ENCODE results near the gene PRKX.

PRKX gene

DNA sequence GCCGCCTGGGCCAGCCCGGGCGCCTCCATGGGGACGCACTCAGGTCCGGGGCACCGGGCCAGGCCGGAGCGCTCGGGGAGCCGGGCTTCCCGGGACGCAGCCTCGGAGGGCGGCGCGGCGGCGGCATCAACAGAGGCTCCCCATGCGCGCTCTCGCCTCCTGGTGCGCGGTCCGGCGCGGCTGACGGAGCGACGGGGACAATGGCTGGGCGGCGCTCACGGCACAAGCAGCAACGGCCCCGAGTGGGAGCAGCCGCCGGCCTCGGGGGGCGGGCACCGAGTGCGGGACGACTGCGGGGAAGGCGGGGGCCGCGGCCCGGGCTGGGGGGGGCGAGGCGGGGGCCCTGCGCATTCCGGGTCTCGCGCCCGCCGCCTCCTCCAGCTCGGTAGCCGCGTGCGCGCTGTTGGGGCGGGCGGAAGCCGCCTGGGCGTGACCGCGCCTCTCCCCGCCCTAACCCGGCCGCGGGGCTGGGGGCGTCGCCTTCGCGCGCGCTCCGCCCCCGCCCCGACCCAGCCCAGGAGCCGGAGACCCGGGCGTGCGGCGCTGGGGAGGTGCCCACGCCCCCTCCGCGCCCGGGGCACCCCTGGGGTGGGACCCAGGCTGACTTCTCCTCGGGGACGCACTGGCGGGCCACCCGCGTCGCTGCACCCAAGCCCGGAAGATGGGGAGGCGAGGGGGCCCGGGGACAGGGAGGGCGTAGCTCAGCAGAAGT lies at the start of gene PRKX:
TSS of gene PRKX (minus strand) at position 425 of the 712 bp plus-strand sequence. CDS start at position 29, 396 bp downstream.
- Histone ChIP-seq H3K27me3 (ENCODE audit: control insufficient read depth, low read length) (no peaks in the 10 kb centered on the region), H3K79me2 (ENCODE audit: control insufficient read depth, low read length) (peaks cover 30% of the 10 kb centered on the region), H3K9me3 (ENCODE audit: control insufficient read depth, insufficient read depth, low read length) (no peaks in the 10 kb centered on the region), H3F3A (ENCODE audit: control insufficient read depth, insufficient read depth) (no peaks in the 10 kb centered on the region), H4K20me1 (ENCODE audit: control insufficient read depth, insufficient read depth, low read depth, low read length) (no peaks in the 10 kb centered on the region), H3K9me2 (replicated peaks; ENCODE audit: control insufficient read depth, low read length) (no peaks in the 10 kb centered on the region), H3K27ac (ENCODE audit: low read depth, low read length) (no peak within 1 kb of the TSS), H3K4me1 (ENCODE audit: control insufficient read depth, low read length) (peaks cover 23% of the 10 kb centered on the region), H3K36me3 (ENCODE audit: control insufficient read depth, low read length) (no peaks in the 10 kb centered on the region), H3K4me3 (ENCODE audit: low read length) (peak within 1 kb of the TSS; percentile 81), H3K4me2 (ENCODE audit: low read length) (peak within 1 kb of the TSS; percentile 89)
- TF ChIP-seq, protein P1, sequence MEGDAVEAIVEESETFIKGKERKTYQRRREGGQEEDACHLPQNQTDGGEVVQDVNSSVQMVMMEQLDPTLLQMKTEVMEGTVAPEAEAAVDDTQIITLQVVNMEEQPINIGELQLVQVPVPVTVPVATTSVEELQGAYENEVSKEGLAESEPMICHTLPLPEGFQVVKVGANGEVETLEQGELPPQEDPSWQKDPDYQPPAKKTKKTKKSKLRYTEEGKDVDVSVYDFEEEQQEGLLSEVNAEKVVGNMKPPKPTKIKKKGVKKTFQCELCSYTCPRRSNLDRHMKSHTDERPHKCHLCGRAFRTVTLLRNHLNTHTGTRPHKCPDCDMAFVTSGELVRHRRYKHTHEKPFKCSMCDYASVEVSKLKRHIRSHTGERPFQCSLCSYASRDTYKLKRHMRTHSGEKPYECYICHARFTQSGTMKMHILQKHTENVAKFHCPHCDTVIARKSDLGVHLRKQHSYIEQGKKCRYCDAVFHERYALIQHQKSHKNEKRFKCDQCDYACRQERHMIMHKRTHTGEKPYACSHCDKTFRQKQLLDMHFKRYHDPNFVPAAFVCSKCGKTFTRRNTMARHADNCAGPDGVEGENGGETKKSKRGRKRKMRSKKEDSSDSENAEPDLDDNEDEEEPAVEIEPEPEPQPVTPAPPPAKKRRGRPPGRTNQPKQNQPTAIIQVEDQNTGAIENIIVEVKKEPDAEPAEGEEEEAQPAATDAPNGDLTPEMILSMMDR (IDR thresholded peaks at IDR 0.05; ENCODE audit: low read depth, low read length, poor library complexity, severe bottlenecking) = no peak
- no peak for TF ChIP-seq EZH2phosphoT487 (IDR thresholded peaks at IDR 0.05; ENCODE audit: borderline replicate concordance, low read length)

DNA sequence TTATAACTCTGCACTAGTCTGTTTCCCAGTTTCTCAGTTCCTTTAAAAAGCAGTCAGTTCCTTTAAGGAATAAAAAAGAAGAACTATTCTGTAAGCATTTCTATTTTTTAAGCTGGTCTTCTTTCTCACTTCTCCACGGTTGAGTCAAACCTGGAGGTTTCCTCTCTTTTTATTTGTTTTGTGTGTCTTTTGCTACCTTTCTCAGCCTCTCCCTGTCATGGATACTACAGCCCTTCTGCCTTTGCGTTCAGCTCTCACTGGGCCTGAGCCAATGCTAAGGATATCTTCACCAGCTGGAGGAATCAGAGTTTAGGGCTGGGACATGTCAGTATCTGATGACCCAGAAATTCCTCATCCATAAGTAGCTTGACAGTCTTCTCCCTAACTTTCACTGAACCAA lies 49.7 kb upstream of the PRKX start:
- H3K4me1 ChIP-seq (ENCODE audit: control insufficient read depth, low read length) = no peaks in the 10 kb centered on the region
- no peak overlapping the region for H3K27ac ChIP-seq (ENCODE audit: low read depth, low read length)
- no peaks in the 10 kb centered on the region for H3K27me3 ChIP-seq (ENCODE audit: control insufficient read depth, low read length)
- no peak for TF ChIP-seq EZH2phosphoT487 (IDR thresholded peaks at IDR 0.05; ENCODE audit: borderline replicate concordance, low read length)
- TF ChIP-seq, protein P1 (IDR thresholded peaks at IDR 0.05; ENCODE audit: low read depth, low read length, poor library complexity, severe bottlenecking) = no peak
- H4K20me1 ChIP-seq (ENCODE audit: control insufficient read depth, insufficient read depth, low read depth, low read length) = no peaks in the 10 kb centered on the region
- no peaks in the 10 kb centered on the region for H3F3A ChIP-seq (ENCODE audit: control insufficient read depth, insufficient read depth)
- H3K9me2 ChIP-seq (replicated peaks; ENCODE audit: control insufficient read depth, low read length) = no peaks in the 10 kb centered on the region
- H3K36me3 ChIP-seq (ENCODE audit: control insufficient read depth, low read length) = no peaks in the 10 kb centered on the region
- no peak overlapping the region for H3K4me2 ChIP-seq (ENCODE audit: low read length)
- H3K9me3 ChIP-seq (ENCODE audit: control insufficient read depth, insufficient read depth, low read length) = no peaks in the 10 kb centered on the region
- H3K4me3 ChIP-seq (ENCODE audit: low read length) = no peak overlapping the region
- H3K79me2 ChIP-seq (ENCODE audit: control insufficient read depth, low read length) = no peaks in the 10 kb centered on the region

DNA sequence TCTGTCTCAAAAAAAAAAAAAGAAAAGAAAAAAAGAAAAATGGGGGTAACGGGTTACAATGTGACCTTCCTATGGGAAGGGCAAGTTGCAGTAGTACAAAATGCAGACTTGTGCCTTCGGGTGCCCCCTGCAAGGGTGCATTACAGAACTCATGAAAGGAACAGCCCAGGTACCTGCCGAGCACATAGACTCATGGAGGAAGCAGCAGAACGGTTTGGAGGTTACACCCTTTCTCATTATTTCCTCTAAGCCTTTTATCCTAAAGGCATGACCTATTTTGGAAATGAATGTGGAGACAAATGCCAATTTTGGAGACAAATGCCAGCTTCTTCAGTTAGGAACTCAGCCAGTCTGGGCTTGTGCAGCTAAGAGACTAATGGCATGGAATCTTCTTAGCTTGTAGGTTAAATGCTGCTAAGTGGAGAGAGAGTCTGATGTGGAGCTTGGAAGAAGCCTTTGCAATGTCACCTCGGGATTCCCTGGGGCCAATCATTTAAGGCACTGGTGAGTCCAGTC lies 44.1 kb upstream of the PRKX start:
- Histone ChIP-seq H3K9me2 (replicated peaks; ENCODE audit: control insufficient read depth, low read length) (no peaks in the 10 kb centered on the region), H3F3A (ENCODE audit: control insufficient read depth, insufficient read depth) (no peaks in the 10 kb centered on the region), H4K20me1 (ENCODE audit: control insufficient read depth, insufficient read depth, low read depth, low read length) (no peaks in the 10 kb centered on the region), H3K79me2 (ENCODE audit: control insufficient read depth, low read length) (no peaks in the 10 kb centered on the region), H3K9me3 (ENCODE audit: control insufficient read depth, insufficient read depth, low read length) (no peaks in the 10 kb centered on the region), H3K4me3 (ENCODE audit: low read length) (no peak overlapping the region), H3K27ac (ENCODE audit: low read depth, low read length) (no peak overlapping the region), H3K27me3 (ENCODE audit: control insufficient read depth, low read length) (no peaks in the 10 kb centered on the region), H3K4me1 (ENCODE audit: control insufficient read depth, low read length) (no peaks in the 10 kb centered on the region), H3K4me2 (ENCODE audit: low read length) (no peak overlapping the region), H3K36me3 (ENCODE audit: control insufficient read depth, low read length) (no peaks in the 10 kb centered on the region)
- no peak for TF ChIP-seq EZH2phosphoT487 (IDR thresholded peaks at IDR 0.05; ENCODE audit: borderline replicate concordance, low read length)
- TF ChIP-seq, protein P1 (IDR thresholded peaks at IDR 0.05; ENCODE audit: low read depth, low read length, poor library complexity, severe bottlenecking) = no peak

All from DOHH2 (cell line).